NCI-H2227 (cell line): ENCODE data around the gene SLC8B1.
"Not testable (repeated sequence)": the region's sequence is repeated elsewhere in the genome, so short reads cannot be mapped to it uniquely, and the experiment has no call there.

ENCODE experiments used
- DNase-seq: peaks from one replicate; lab custom pipeline; 2025; ENCODE audit not compliant: unreplicated experiment; lab: John Stamatoyannopoulos, UW

The SLC8B1 gene

DNA sequence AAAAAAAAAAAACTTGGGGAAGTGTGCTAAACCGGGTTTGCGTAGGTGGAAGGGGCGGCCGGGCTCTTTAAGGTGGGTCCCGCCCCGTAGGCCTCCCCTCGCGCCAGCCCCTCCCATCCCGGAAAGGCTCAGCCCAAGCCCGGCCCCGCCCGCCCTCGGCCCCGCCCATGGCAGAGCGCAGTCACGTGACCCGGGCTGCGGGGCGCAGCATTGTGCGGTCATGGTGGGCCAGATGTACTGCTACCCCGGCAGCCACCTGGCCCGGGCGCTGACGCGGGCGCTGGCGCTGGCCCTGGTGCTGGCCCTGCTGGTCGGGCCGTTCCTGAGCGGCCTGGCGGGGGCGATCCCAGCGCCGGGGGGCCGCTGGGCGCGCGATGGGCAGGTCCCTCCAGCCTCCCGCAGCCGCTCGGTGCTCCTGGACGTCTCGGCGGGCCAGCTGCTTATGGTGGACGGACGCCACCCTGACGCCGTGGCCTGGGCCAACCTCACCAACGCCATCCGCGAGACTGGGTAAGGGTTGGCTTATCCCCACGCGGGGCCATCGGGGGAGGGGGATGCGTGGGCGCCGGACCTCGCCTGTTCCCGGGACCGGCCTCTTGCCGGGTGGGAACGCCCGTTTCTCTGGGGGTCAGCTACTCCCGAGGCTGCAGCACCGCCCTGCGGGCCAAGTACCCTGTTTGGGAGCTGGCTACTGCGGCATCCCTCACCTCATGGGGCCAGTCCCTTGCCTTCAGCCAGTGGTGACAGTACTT is 23.6 kb upstream of the SLC8B1 start, which contains the start of gene PLBD2:
Gene PLBD2, plus strand, starts transcription at position 207 of the 752 bp plus-strand sequence. Its CDS starts 14 bp downstream, at position 221.
- peak; percentile 94 for DNase-seq

- DNase-seq, result not testable (repeated sequence)
Measured at GRCh38 chr12:113354192-113354591, 19.3 kb upstream of the SLC8B1 start.

- no peak for DNase-seq
Measured at GRCh38 chr12:113351089-113351488, 16.2 kb upstream of the SLC8B1 start.

DNA sequence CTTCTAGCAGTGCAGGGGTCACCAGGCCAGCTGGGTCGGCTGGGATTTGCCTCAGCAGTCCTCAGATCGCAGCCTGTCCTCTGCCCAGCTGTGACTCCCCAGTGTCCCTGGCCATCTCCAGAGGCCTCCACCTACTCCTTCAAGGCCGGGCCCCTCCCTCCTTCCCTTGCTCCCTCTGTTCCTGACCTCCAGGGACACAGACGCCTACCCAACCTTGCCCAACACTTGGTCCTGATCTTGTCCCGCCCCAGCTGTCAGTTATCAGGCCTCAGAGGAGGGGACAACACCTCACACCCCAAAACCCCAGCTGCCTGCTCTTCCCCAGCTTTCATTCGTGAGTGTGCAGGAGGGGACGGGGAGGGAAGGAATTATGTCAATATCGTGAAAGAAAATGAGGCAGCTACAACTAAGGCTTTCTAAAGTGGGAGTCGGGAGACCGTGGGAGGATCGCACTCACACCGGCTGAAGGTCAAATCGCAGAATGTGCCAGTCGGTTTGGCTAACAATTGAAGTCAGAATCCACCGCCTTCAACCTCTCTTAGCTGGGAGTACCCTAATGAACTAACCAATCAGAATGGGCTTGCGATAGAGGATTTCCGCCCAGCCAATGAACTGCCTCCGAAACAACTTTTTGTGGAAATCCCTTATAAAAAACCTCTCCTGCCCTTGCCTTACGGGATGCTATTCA is 14.1 kb upstream of the SLC8B1 start:
- DNase-seq, result no peak

- no peak for DNase-seq
Measured at GRCh38 chr12:113347892-113348291, 13.0 kb upstream of the SLC8B1 start.

DNA sequence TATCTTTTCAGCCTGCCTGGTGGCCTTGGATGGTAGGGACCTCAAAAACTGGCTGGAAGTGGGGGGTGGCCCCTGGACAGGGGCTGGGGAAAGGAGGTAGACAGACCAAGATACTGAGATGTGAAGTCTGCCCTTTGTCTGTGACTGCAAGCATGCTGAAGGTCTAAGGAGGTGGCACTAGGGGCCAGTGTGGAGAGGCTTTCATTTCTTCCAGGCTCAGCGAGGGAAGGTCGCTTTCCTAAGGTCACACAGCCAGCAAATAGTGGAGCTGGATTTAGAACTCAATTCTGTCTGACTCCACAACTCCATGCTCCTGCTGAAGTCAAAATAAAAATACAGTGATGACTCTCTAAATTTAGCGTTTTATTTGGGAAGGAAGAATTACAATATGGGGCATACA is 12.2 kb upstream of the SLC8B1 start:
- no peak for DNase-seq

DNA sequence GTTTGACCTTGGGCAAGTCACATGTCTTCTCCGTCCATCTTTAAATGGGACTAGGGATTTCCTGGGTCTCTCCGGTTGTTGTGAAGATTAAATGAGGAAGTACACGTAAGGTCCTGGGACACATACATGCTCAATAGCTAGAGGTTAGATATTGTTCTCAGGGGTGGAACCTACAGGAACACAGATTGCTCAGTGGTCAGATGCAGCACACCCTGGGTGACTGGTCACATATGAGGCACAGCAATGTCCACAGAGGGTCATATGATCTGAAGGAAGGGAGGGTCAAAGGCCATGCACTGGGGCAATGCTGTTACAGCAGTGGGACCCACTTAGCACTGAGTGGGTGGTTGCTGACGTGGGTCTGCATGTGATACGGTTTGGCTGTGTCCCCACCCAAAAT is 11.4 kb upstream of the SLC8B1 start:
- DNase-seq, result no peak

- no peak for DNase-seq
Measured at GRCh38 chr12:113345318-113345717, 10.4 kb upstream of the SLC8B1 start.

- no peak for DNase-seq
Measured at GRCh38 chr12:113341535-113341934, 6.6 kb upstream of the SLC8B1 start.

GRCh38 chr12:113340061-113340460 is 5.2 kb upstream of the SLC8B1 start:
- no peak for DNase-seq

DNA sequence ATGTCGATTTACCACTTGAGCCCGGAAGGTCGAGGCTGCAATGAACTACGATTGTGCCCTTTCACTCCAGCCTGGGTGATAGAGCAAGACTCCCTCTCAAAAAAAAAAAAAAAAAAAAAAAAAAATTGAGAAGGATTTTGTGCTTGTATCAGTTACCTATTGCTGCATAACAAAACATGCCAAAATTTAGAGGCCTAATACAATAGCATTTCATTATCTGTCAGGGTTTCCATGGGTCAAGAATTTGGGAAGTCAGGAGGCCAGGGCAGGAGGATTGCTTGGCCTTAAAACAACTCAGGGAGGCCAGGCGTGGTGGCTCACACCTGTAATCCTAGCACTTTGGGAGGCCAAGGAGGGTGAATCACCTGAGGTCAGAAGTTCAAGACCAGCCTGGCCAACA is 4.6 kb upstream of the SLC8B1 start:
- DNase-seq, result no peak

DNA sequence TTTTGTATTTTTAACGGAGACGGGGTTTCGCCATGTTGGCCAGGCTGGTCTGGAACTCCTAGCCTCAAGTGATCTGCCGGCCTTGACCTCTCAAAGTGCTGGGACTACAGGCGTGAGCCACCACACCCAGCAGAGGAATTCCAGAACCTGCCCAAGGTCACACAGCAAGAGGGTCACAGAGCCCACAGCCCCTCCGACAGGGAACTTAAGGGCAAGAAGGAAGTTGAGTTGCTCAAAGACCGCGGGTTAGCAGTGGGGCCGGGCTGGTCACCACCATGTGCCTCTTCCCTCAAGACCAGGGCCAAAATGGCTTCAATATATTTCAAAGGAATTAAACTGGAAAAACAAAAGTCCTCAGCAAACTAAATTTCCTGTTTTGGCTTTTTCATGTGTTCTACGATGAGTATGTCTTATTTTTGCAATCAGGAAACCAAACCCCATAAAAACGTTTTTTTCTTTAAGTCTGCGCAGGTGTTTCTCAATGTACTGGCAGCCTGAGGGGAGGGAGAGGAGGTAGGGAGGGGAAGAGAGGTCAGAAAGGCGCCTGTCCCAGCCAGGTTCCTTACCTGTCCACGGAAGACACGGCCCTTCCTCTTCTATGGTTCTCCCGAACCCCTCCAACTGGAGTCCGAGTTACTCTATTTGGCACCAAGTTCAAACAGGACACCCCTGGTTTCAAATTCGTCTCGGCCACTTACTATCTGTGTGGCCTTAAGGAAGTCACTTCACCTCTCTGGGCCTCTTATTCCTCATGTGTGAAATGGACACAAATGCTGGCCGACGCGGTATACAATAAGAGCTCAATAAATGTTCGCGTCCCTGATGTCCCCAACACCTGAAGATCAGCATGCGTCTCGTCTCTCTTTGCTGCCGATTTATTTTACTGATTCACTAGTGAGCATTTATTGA is 778 bp downstream of the SLC8B1 start:
- peak; percentile 49 for DNase-seq

GRCh38 chr12:113333418-113333750 is 1.5 kb downstream of the SLC8B1 start:
- DNase-seq, result no peak

GRCh38 chr12:113332688-113333417 is 2.1 kb downstream of the SLC8B1 start:
- DNase-seq, result no peak

GRCh38 chr12:113330505-113330904 is 4.4 kb downstream of the SLC8B1 start:
- DNase-seq, result no peak

GRCh38 chr12:113329791-113330417 is 5.0 kb downstream of the SLC8B1 start:
- no peak for DNase-seq

DNA sequence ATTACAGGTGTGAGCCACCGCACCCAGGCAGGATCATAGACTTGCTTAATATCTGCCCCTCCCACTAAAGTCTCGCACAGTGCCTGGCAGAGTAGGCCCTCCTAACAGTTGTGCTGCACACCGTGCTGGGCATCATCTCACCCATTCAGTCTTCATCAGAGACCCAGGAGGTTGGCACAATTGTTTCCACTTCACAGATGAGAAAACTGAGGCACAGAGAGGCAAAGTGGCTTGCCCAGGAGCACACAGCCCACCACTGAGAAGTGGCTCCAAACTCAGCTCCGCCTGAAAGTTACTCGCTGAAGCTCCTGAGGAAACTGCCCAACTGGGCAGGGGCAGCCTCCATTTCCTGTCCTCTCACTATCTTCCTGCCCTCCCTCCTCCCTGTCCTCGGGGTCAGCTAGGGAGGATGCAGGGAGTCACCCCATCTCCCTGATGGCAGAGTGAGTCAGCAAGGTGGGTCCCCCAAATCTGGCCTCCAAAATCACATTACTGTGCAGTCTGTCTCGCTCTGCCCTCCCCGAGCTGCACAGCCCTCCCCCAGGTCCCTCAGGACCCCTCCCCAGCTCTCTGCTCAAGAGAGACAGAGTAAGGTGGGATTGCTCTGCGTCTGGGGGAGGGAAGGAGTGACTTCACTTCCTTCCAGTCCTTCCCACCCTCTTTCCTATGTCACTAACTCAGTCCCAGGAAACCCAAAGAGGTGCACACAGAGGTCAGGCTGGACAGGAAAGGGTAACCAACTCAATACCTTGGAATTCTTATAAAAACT is 5.7 kb downstream of the SLC8B1 start:
- no peak for DNase-seq

GRCh38 chr12:113328368-113328889 is 6.5 kb downstream of the SLC8B1 start:
- DNase-seq, result no peak

DNA sequence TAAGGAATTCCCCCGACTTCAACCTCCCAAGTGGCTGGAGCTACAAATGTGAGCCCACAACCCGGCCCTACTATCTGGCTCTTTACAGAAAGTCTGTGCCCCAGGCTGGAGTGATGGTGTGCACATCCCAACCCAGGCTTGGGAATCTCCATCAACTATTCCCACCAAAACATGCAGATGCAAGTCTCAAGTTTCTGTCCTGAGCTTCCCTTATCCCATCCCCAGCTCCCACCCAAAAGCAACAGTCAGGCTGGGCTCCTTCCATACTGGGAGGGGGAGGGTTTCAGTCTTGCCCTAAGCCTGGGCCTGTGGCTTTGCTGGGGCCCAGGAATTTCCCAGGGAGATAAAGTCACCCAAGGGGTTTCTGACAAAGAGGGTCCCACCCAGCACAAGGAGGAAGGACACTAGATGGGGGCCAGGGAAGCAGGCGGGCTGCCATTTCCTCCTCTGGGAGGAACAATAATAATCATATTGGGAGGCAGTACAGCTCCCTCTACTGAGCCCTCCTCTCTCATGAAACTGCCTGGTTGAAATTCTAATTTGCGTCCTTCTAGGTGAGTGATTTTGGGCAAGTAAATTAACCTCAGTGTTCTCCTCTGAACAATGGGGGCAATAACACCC is 8.0 kb downstream of the SLC8B1 start:
- no peak for DNase-seq
